ENCODE data around the gene TEF. TPM values are rescaled to one million over a fixed set of nuclear protein-coding genes. Genes with fewer than 3 reads are reported as not detected.
"Not testable (repeated sequence)": the region's sequence is repeated elsewhere in the genome, so short reads cannot be mapped to it uniquely, and the experiment has no call there.

The TEF gene
- total and polyA plus RNA-seq, 7 donors = 12.6 to 30.3 (median 21.3) TPM

DNA sequence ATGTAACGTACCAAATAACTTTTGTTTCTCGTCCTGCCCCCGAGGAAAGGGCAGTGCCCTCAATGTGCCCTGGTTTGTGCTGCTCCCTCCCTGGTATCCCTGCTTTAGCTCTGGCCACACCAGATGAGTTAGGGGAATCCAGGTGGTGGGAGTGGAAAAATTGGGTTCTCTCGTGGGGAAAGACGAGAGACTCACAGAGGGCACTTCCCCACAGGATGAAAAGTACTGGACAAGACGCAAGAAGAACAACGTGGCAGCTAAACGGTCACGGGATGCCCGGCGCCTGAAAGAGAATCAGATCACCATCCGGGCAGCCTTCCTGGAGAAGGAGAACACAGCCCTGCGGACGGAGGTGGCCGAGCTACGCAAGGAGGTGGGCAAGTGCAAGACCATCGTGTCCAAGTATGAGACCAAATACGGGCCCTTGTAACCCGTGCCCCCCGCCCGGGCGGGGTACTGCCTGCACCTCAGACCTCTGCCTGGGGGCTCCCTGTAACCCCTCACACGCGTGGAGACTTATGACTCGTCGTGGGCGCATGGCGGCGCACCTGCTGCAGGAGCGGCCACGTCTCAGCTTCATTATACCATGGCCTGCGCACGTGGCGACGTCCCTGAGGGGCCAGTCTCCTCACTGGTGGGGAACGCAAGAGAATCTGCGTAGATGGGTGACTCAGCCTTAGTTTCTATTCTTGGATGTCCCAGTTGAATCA is 13.9 kb downstream of the TEF start:
- TF ChIP-seq, protein P1, sequence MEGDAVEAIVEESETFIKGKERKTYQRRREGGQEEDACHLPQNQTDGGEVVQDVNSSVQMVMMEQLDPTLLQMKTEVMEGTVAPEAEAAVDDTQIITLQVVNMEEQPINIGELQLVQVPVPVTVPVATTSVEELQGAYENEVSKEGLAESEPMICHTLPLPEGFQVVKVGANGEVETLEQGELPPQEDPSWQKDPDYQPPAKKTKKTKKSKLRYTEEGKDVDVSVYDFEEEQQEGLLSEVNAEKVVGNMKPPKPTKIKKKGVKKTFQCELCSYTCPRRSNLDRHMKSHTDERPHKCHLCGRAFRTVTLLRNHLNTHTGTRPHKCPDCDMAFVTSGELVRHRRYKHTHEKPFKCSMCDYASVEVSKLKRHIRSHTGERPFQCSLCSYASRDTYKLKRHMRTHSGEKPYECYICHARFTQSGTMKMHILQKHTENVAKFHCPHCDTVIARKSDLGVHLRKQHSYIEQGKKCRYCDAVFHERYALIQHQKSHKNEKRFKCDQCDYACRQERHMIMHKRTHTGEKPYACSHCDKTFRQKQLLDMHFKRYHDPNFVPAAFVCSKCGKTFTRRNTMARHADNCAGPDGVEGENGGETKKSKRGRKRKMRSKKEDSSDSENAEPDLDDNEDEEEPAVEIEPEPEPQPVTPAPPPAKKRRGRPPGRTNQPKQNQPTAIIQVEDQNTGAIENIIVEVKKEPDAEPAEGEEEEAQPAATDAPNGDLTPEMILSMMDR (IDR thresholded peaks at IDR 0.05) = no peak
- TF ChIP-seq POLR2AphosphoS5 (IDR thresholded peaks at IDR 0.05) (no peak), POLR2A (IDR thresholded peaks at IDR 0.05) (no peak), EP300 (IDR thresholded peaks at IDR 0.05) (no peak)
- no peaks in the 10 kb centered on the region for H3K27me3 ChIP-seq
- H3K9me3 ChIP-seq = no peaks in the 10 kb centered on the region
- peaks cover 0 to 11% (median 2%) of the 10 kb centered on the region in 4 donors for H3K4me1 ChIP-seq
- no peak overlapping the region for H3K4me3 ChIP-seq
- H3K36me3 ChIP-seq = peaks cover 33 to 84% (median 55%) of the 10 kb centered on the region in 4 donors
- H3K27ac ChIP-seq = peak overlapping the region in 3 of 4 donors; percentile 13 to 81 (median 40)
- no peak for DNase-seq
- intact Hi-C loops (cut with DNase I) = no loop called here
- 95% methylated on average over 37 of the region's 37 CpGs for WGBS, 2 donors

DNA sequence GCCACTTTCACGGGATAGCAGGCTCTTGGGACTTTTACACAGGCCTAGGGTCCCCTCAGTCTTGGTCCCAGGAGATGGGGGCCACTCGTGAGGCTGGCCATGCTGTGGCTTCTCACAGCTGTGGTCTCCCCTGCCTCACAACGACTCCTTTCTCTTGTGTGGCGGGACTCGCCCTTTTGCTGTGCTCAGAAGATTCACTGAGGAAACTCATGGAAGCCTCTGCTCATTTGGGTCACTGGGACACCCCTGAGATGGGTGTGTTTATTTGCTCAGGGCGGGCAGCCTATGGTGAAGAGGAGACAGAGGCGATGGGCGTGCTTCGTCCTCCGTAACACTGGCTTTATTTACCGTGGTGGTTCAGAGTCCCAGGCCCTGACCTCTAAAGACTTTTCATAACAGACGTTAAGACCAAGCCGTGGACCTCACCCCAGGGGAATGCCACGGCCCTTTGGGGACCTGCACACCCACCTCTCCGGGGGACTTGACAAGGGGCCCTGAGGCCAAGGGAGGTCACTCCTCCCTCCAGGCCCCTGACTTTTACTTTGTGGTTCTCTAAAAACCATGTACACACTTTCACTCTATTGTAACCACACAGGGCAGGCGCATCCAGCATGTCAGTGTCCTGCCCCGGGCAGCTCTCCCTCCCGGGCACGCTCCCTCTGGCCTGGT is 15.5 kb downstream of the TEF start:
- H3K27ac ChIP-seq = peak overlapping the region in 1 of 4 donors; percentile 25
- WGBS, 2 donors = 22 to 76% methylated on average over 19 of the region's 19 CpGs
- DNase-seq = no peak
- peaks cover 0 to 19% (median 10%) of the 10 kb centered on the region in 4 donors for H3K4me1 ChIP-seq
- H3K27me3 ChIP-seq = no peaks in the 10 kb centered on the region
- TF ChIP-seq, protein P1 (IDR thresholded peaks at IDR 0.05) = no peak
- TF ChIP-seq POLR2A (IDR thresholded peaks at IDR 0.05) (no peak), POLR2AphosphoS5 (IDR thresholded peaks at IDR 0.05) (no peak), EP300 (IDR thresholded peaks at IDR 0.05) (no peak)
- intact Hi-C loops (cut with DNase I) = no loop called here
- H3K4me3 ChIP-seq = no peak overlapping the region
- no peaks in the 10 kb centered on the region for H3K9me3 ChIP-seq
- H3K36me3 ChIP-seq = peaks cover 33 to 68% (median 47%) of the 10 kb centered on the region in 4 donors

DNA sequence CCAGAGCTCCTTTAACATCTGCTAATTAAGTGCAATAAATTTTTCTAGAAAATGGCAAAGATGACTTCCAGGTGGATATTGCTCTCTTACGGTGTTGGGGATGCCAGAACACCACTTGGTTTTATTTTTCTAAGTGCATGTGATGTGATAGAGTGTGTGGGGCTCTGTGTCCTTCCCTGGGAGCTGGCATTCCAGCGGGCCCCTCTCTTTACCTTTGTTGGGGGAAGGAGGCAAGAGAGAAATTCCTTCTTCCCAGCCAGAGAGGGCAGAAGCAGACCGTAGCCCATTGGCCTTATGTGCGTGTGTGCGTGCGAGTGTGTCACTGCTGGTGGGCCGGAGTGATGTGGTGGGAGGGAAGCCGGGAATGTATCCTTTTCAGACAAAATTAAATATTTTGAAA is 17.2 kb downstream of the TEF start:
- TF ChIP-seq POLR2AphosphoS5 (IDR thresholded peaks at IDR 0.05) (no peak), EP300 (IDR thresholded peaks at IDR 0.05) (no peak), POLR2A (IDR thresholded peaks at IDR 0.05) (no peak)
- TF ChIP-seq, protein P1 (IDR thresholded peaks at IDR 0.05) = no peak
- Histone ChIP-seq H3K9me3 (no peaks in the 10 kb centered on the region), H3K36me3 (peaks cover 32 to 60% (median 45%) of the 10 kb centered on the region in 4 donors), H3K4me3 (no peak overlapping the region), H3K27me3 (no peaks in the 10 kb centered on the region), H3K4me1 (peaks cover 0 to 29% (median 19%) of the 10 kb centered on the region in 4 donors), H3K27ac (no peak overlapping the region)
- intact Hi-C loops (cut with DNase I) = no loop called here
- 90 to 94% methylated on average over 8 of the region's 8 CpGs for WGBS, 2 donors
- DNase-seq = no peak

DNA sequence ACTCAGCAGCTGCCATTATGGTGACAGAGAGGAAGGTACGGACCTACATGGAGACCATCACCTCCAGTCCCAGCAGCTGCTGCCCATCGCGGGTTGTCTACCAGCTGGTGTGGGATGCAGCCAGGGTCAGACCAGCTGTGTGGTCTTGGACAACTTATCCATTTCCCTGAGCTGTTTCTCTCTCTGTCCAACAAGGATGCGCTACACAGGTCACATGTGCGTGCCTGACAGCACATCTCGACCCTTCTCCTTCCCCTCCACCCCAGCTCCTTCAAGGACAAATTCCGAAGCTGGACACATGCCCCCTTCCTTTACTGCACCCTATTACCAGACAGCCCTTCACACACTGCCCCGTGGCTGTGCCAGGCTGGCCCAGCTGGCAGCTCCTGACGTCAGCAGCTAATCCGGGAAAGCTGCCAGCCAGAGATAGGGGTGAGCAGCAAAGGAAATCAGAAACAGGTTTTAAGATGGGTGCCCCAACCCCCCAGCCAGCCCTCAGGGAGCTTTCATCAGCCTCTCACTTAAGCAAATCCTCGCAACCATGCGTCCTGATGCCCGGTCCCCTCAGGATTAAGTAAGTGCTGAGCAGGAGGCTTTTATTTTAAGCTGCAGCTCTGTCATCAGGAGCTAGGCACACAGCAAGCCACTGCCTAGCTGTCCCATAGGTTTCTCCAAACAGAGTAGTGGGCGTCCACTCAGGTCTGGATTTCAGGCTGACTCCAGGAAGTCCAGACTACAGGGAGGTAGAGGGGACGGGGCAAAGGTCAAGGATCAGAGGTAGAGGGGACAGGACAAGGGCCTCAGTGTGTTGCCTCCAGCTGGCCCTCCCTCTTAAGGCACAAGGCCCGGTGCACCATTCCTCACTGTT is 20.3 kb downstream of the TEF start:
- no peaks in the 10 kb centered on the region for H3K9me3 ChIP-seq
- H3K36me3 ChIP-seq = peaks cover 5 to 29% (median 14%) of the 10 kb centered on the region in 4 donors
- peak overlapping the region; percentile 45 to 73 (median 70) for H3K27ac ChIP-seq
- no peaks in the 10 kb centered on the region for H3K27me3 ChIP-seq
- peak; percentile 92 for DNase-seq
- WGBS, 2 donors = 11 to 48% methylated on average over 16 of the region's 16 CpGs
- peaks cover 0 to 30% (median 22%) of the 10 kb centered on the region in 4 donors for H3K4me1 ChIP-seq
- intact Hi-C loops (cut with DNase I) = loop anchor here (2.0 to 10.0 kb wide), 4 partner anchors 19 to 193 kb away; partner anchors contain the start of gene TOB2
- no peak overlapping the region for H3K4me3 ChIP-seq
- TF ChIP-seq, protein P1 (IDR thresholded peaks at IDR 0.05) = peak in 1 of 4 experiments; percentile 8
- TF ChIP-seq POLR2A (IDR thresholded peaks at IDR 0.05) (no peak), POLR2AphosphoS5 (IDR thresholded peaks at IDR 0.05) (peak in 3 of 4 donors; percentile 47 to 55 (median 55)), EP300 (IDR thresholded peaks at IDR 0.05) (peak in 1 of 4 donors; percentile 32)

DNA sequence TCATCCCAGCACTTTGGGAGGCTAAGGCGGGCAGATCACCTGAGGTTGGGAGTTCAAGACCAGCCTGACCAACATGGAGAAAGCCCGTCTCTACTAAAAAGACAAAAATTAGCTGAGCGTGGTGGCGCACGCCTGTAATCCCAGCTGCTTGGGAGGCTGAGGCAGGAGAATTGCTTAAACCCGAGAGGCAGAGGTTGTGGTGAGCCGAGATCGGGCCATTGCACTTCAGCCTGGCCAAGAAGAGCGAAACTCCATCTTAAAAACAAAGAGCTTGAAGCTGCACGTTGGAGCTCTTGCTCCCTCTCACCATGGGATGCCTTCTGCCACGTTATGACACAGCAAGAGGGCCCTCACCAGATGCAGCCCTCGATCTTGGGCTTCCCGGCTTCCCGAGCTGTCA is 21.1 kb downstream of the TEF start:
- not testable (repeated sequence) for H3K9me3 ChIP-seq, H3K27me3 ChIP-seq, DNase-seq, H3K4me3 ChIP-seq
- peak overlapping the region; percentile 31 to 73 (median 70) for H3K27ac ChIP-seq
- WGBS, 2 donors = 90 to 93% methylated on average over 14 of the region's 14 CpGs
- intact Hi-C loops (cut with DNase I) = loop anchor here (2.0 to 10.0 kb wide), 4 partner anchors 20 to 192 kb away; partner anchors contain the start of gene TOB2
- H3K36me3 ChIP-seq = peaks cover 0 to 20% (median 6%) of the 10 kb centered on the region in 4 donors
- H3K4me1 ChIP-seq = peaks cover 0 to 30% (median 22%) of the 10 kb centered on the region in 4 donors

Data from sigmoid colon (tissue), 7 donors.